GM12878 (cell line): ENCODE measurements around the gene KIAA1191. TPM values are rescaled to one million over a fixed set of nuclear protein-coding genes. Genes with fewer than 3 reads are reported as not detected.

Experiments used
- ATAC-seq: fragments of 200-7000 bp; cut with Tn5 transposase; 3 replicates; pipeline ENCODE4 v1.9.1; 2020; ENCODE audit warnings: mild to moderate bottlenecking, moderate library complexity
- BruUV-seq: library from RNA; stranded (reverse); fragments of 400-500 nt; replicated peaks from 2 replicates; lab custom pipeline; 2021; lab: Mats Ljungman, UMichigan
- CTCF ChIA-PET: fragments of 300-600 bp; sonication (Branson Sonifier 250); formaldehyde crosslinking; extraction: SDS; loops from one replicate; lab custom pipeline; 2021; ENCODE audit warnings: inconsistent platforms; lab: Yijun Ruan, JAX
- POLR2A ChIA-PET: fragments of 350-600 bp; formaldehyde crosslinking; extraction: SDS; loops from one replicate; lab custom pipeline; 2021; ENCODE audit warnings: inconsistent platforms; lab: Charles Lee
- RAD21 ChIA-PET: fragments of 300-600 bp; sonication (Branson Sonifier 250); formaldehyde crosslinking; loops from one replicate; lab custom pipeline; 2023; ENCODE audit warnings: antibody characterized with exemption; ENCODE audit not compliant: unreplicated experiment; lab: Charles Lee
- SMC1A ChIA-PET: fragments of 300-600 bp; sonication (Branson Sonifier 250); formaldehyde crosslinking; loops from one replicate; lab custom pipeline; 2023; ENCODE audit not compliant: unreplicated experiment, uncharacterized antibody; lab: Charles Lee
- DNase-seq: peaks from one replicate; pipeline ENCODE4 v3.0.0-alpha.2; 2011; ENCODE audit warnings: low read depth, low spot score
- FAIRE-seq: peaks from 3 replicates; lab custom pipeline; 2011; peaks lifted over from hg19 to GRCh38; lab: Jason Lieb, UNC
- H2AFZ ChIP-seq: 2 replicates; pipeline ENCODE4 v1.6.0; 2011; ENCODE audit warnings: low read depth, low read length, control low read depth; ENCODE audit not compliant: control insufficient read depth
- H3K27ac ChIP-seq: 2 replicates; pipeline ENCODE4 v1.5.1; 2011; ENCODE audit warnings: control low read depth; ENCODE audit not compliant: control insufficient read depth, insufficient read depth
- H3K27me3 ChIP-seq, 2 experiments: replicated peaks in 1 of 2; 2 replicates each; pipeline versions ENCODE4 v1.6.0 to v1.6.1; 2011; ENCODE audit warnings: low read length in 1 of 2; ENCODE audit not compliant: control insufficient read depth in 2 of 2, insufficient read depth in 2 of 2
- H3K36me3 ChIP-seq, 2 experiments: 2 replicates each; pipeline ENCODE4 v1.5.1; 2011; ENCODE audit warnings: low read length in 1 of 2; ENCODE audit not compliant: control insufficient read depth in 2 of 2, insufficient read depth in 2 of 2
- H3K4me1 ChIP-seq: 2 replicates; pipeline ENCODE4 v1.6.1; 2011; ENCODE audit warnings: mild to moderate bottlenecking, low read length, moderate library complexity, mixed read lengths; ENCODE audit not compliant: control insufficient read depth, insufficient read depth
- H3K4me2 ChIP-seq: 2 replicates; pipeline ENCODE4 v1.6.0; 2011; ENCODE audit warnings: control low read depth; ENCODE audit not compliant: control insufficient read depth, insufficient read depth
- H3K4me3 ChIP-seq: fragments of 200-600 bp; sonication (generic); 2 replicates; pipeline ENCODE4 v1.5.1; 2016
- H3K79me2 ChIP-seq: 2 replicates; pipeline ENCODE4 v1.6.0; 2011; ENCODE audit warnings: low read length; ENCODE audit not compliant: control insufficient read depth, insufficient read depth
- H3K9ac ChIP-seq: 2 replicates; pipeline ENCODE4 v1.8.0; 2011; ENCODE audit warnings: low read length, control low read depth, mixed read lengths; ENCODE audit not compliant: control insufficient read depth, insufficient read depth
- H3K9me3 ChIP-seq: replicated peaks from 3 replicates; pipeline ENCODE4 v1.5.1; 2011; ENCODE audit warnings: mild to moderate bottlenecking, low read length; ENCODE audit not compliant: control insufficient read depth, insufficient read depth
- H4K20me1 ChIP-seq: 2 replicates; pipeline ENCODE4 v1.6.0; 2011; ENCODE audit not compliant: control insufficient read depth, insufficient read depth
- BCLAF1 ChIP-seq: fragments of 450-650 bp; IDR thresholded peaks from 2 replicates; pipeline ENCODE4 v1.6.1; 2017; ENCODE audit warnings: antibody characterized with exemption, mild to moderate bottlenecking, moderate library complexity
- GABPA ChIP-seq: IDR thresholded peaks from 2 replicates; pipeline ENCODE4 v1.6.1; 2014; ENCODE audit warnings: antibody characterized with exemption, low read depth, mild to moderate bottlenecking, inconsistent platforms
- MEF2A ChIP-seq: IDR thresholded peaks from 2 replicates; pipeline ENCODE4 v1.6.1; 2011; ENCODE audit warnings: low read depth, mild to moderate bottlenecking, low read length, moderate library complexity; ENCODE audit not compliant: insufficient read depth
- MEF2B ChIP-seq: fragments of 450-650 bp; IDR thresholded peaks from 2 replicates; pipeline ENCODE4 v1.6.1; 2018; ENCODE audit warnings: mild to moderate bottlenecking, moderate library complexity; ENCODE audit not compliant: partially characterized antibody, poor library complexity, severe bottlenecking
- RB1 ChIP-seq: fragments of 450-650 bp; formaldehyde crosslinking; IDR thresholded peaks from 2 replicates; pipeline ENCODE4 v1.6.1; 2017; ENCODE audit warnings: mild to moderate bottlenecking, borderline replicate concordance
- RBBP5 ChIP-seq: fragments of 200-600 bp; sonication (generic); conservative IDR thresholded peaks from 2 replicates; pipeline ENCODE4 v1.6.1; 2016
- SIX5 ChIP-seq: IDR thresholded peaks from 2 replicates; pipeline ENCODE4 v1.6.1; 2011; ENCODE audit warnings: mild to moderate bottlenecking, low read depth, low read length, moderate library complexity; ENCODE audit not compliant: severe bottlenecking
- SKIL ChIP-seq: fragments of 450-650 bp; IDR thresholded peaks from 2 replicates; pipeline ENCODE4 v1.6.1; 2017; ENCODE audit warnings: mild to moderate bottlenecking, low read depth, inconsistent platforms; ENCODE audit not compliant: poor library complexity, severe bottlenecking
- SMARCA5 ChIP-seq: fragments of 450-650 bp; IDR thresholded peaks from 2 replicates; pipeline ENCODE4 v1.6.1; 2017; ENCODE audit warnings: mild to moderate bottlenecking
- TAF1 ChIP-seq: IDR thresholded peaks from 2 replicates; pipeline ENCODE4 v1.6.1; 2011; ENCODE audit warnings: mild to moderate bottlenecking, low read depth, low read length, borderline replicate concordance
- WGBS: methylation state at CpG from one replicate; pipeline ENCODE4 v1.1.6; 2016; ENCODE audit warnings: low lambda C conversion rate; ENCODE audit not compliant: insufficient replicate concordance, insufficient coverage; ENCODE audit errors: missing lambda C conversion rate; 5-methylcytosine and 5-hydroxymethylcytosine counted together
- in situ Hi-C: fragments of 300-500 bp; cut with MboI; formaldehyde crosslinking; loops from 9 replicates; pipeline ENCODE4 v1.14.3; 2018; ENCODE audit warnings: mixed read lengths
- intact Hi-C: fragments of 100-400 bp; cut with micrococcal nuclease; formaldehyde crosslinking; loops from one replicate; pipeline ENCODE4 v1.14.2; 2022; ENCODE audit not compliant: unreplicated experiment
- polyA plus RNA-seq, 11 experiments: library from polyadenylated mRNA; depleted of rRNA in 4 of 11; unstranded in 6 of 11; stranded (reverse) in 5 of 11; fragments of >200 nt; fragmentation: Nextera tagmentation in 4 of 11; fragmentation: Illumina TruSeq in 1 of 11; extraction: Ambion mirVana in 4 of 11; extraction: Trizol in 1 of 11; gene quantifications; 1 replicate in 1 of 11; 2 replicates in 10 of 11; pipeline versions ENCODE4 v1.2.1 to v1.2.3, GENCODE V29; 2011 to 2016; ENCODE audit warnings: inconsistent platforms in 2 of 11, missing spikeins in 2 of 11, low read depth in 1 of 11
- total RNA-seq, 4 experiments: library from RNA; depleted of rRNA in 3 of 4; stranded (reverse); fragments of >200 nt in 3 of 4; fragmentation: Illumina TruSeq in 1 of 4; extraction: Trizol in 1 of 4; gene quantifications; 2 replicates each; pipeline versions ENCODE4 v1.2.1 to v1.2.3, GENCODE V29; 2013 to 2021
- TF ChIP-seq, protein P1 (sequence below): fragments of 450-650 bp; IDR thresholded peaks from 2 replicates; pipeline ENCODE4 v1.6.1; 2016; ENCODE audit warnings: mild to moderate bottlenecking

The KIAA1191 gene
- total and polyA plus RNA-seq, 10 of the 15 experiments (the other 5 are each of a cell fraction or from before 2014, with no cell fraction given) = 14.9 to 58.2 (median 31.8) TPM

- TF ChIP-seq SKIL (no peak), BCLAF1 (no peak), SMARCA5 (no peak)
These were observed 6.0 kb downstream of the KIAA1191 start (continued) for GRCh38 chr5:176355400-176356178.

GRCh38 chr5:176353533-176353932 lies 8.0 kb downstream of the KIAA1191 start:
- peaks cover 14 to 15% of the 10 kb centered on the region in 2 experiments for H3K36me3 ChIP-seq
- H3K9me3 ChIP-seq = no peaks in the 10 kb centered on the region
- ATAC-seq (no peak), FAIRE-seq (no peak), DNase-seq (no peak)
- no peak overlapping the region for H2AFZ ChIP-seq
- no peak overlapping the region for H3K27ac ChIP-seq
- H3K4me2 ChIP-seq = no peak overlapping the region
- peaks cover 4% of the 10 kb centered on the region; the same call in 1 of the 2 replicates for H4K20me1 ChIP-seq
- intact Hi-C loops = no loop called here
- CTCF ChIA-PET = no interaction called here
- no peak overlapping the region for H3K4me3 ChIP-seq
- POLR2A ChIA-PET = interaction anchor here (1.4 to 4.0 kb wide), 3 partner anchors 8 to 26 kb away, joined by 4 to 41 read pairs (median 4); partner anchors contain the start of gene KIAA1191
- H3K79me2 ChIP-seq = peaks cover 20% of the 10 kb centered on the region
- RAD21 ChIA-PET = interaction anchor here (0.6 to 3.9 kb wide), 2 partner anchors 8 to 772 kb away, joined by 3 to 29 read pairs; partner anchors contain the start of gene KIAA1191
- no peak for TF ChIP-seq GABPA
- no peak for TF ChIP-seq RBBP5
- no peak for TF ChIP-seq TAF1
- TF ChIP-seq, protein P1, sequence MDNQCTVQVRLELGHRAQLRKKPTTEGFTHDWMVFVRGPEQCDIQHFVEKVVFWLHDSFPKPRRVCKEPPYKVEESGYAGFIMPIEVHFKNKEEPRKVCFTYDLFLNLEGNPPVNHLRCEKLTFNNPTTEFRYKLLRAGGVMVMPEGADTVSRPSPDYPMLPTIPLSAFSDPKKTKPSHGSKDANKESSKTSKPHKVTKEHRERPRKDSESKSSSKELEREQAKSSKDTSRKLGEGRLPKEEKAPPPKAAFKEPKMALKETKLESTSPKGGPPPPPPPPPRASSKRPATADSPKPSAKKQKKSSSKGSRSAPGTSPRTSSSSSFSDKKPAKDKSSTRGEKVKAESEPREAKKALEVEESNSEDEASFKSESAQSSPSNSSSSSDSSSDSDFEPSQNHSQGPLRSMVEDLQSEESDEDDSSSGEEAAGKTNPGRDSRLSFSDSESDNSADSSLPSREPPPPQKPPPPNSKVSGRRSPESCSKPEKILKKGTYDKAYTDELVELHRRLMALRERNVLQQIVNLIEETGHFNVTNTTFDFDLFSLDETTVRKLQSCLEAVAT = no peak
- no peak for TF ChIP-seq MEF2A
- no peak for TF ChIP-seq SIX5
- no peak for TF ChIP-seq MEF2B
- TF ChIP-seq RB1 = no peak
- H3K9ac ChIP-seq = no peak overlapping the region
- WGBS = 98% methylated on average over 4 of the region's 4 CpGs
- no peaks in the 10 kb centered on the region for H3K27me3 ChIP-seq
- in situ Hi-C loops = no loop called here
- H3K4me1 ChIP-seq = peaks cover 4% of the 10 kb centered on the region
- BruUV-seq = no TSS peak
- SMC1A ChIA-PET = interaction anchor here (1.7 to 4.3 kb wide), 2 partner anchors 8 to 10 kb away, joined by 3 to 36 read pairs; partner anchors contain the start of gene KIAA1191
